MM.1S (cell line): Measurements from ENCODE around the gene RFXAP.
"Not testable (repeated sequence)": the region's sequence is repeated elsewhere in the genome, so short reads cannot be mapped to it uniquely, and the experiment has no call there.

Source experiments
- DNase-seq: peaks from one replicate; pipeline ENCODE4 v3.0.0-alpha.2; 2015
- H2AFZ ChIP-seq: fragments of 300-600 bp; sonication (generic); 2 replicates; pipeline ENCODE4 v1.6.0; 2016; ENCODE audit warnings: antibody characterized with exemption, low read length
- H3F3A ChIP-seq: fragments of 300-600 bp; sonication (generic); 2 replicates; pipeline ENCODE4 v1.6.1; 2016; ENCODE audit warnings: mild to moderate bottlenecking, antibody characterized with exemption, low read length, moderate library complexity, mixed read lengths; ENCODE audit not compliant: insufficient read depth
- H3K27ac ChIP-seq: fragments of 300-600 bp; sonication (generic); 2 replicates; pipeline ENCODE4 v1.5.1; 2016; ENCODE audit warnings: mild to moderate bottlenecking, low read length
- H3K27me3 ChIP-seq: fragments of 300-600 bp; sonication (generic); replicated peaks from 2 replicates; pipeline ENCODE4 v1.6.0; 2016; ENCODE audit warnings: low read length; ENCODE audit not compliant: insufficient read depth
- H3K36me3 ChIP-seq: fragments of 300-600 bp; sonication (generic); replicated peaks from 2 replicates; pipeline ENCODE4 v1.6.1; 2016; ENCODE audit warnings: mild to moderate bottlenecking, low read length, mixed read lengths; ENCODE audit not compliant: insufficient read depth
- H3K4me1 ChIP-seq: fragments of 300-600 bp; sonication (generic); 2 replicates; pipeline ENCODE4 v1.6.1; 2016; ENCODE audit warnings: low read length, mixed read lengths
- H3K4me2 ChIP-seq: fragments of 300-600 bp; sonication (generic); 2 replicates; pipeline ENCODE4 v1.6.0; 2016; ENCODE audit warnings: low read depth, low read length
- H3K4me3 ChIP-seq: fragments of 300-600 bp; sonication (generic); 2 replicates; pipeline ENCODE4 v1.5.1; 2016; ENCODE audit warnings: low read length, mixed read lengths
- H3K79me2 ChIP-seq: fragments of 300-600 bp; sonication (generic); 2 replicates; pipeline ENCODE4 v1.6.1; 2016; ENCODE audit warnings: mixed run types, low read length, mixed read lengths
- H3K9ac ChIP-seq: fragments of 300-600 bp; sonication (generic); 2 replicates; pipeline ENCODE4 v1.6.1; 2016; ENCODE audit warnings: low read length, mixed read lengths
- H3K9me2 ChIP-seq: fragments of 300-600 bp; sonication (generic); replicated peaks from 2 replicates; pipeline ENCODE4 v1.6.1; 2016; ENCODE audit warnings: mild to moderate bottlenecking, low read length, mixed read lengths; ENCODE audit not compliant: insufficient read depth
- H3K9me3 ChIP-seq: fragments of 300-600 bp; sonication (generic); replicated peaks from 2 replicates; pipeline ENCODE4 v1.6.1; 2016; ENCODE audit warnings: mild to moderate bottlenecking, low read length, mixed read lengths; ENCODE audit not compliant: insufficient read depth
- H4K20me1 ChIP-seq: fragments of 300-600 bp; sonication (generic); 2 replicates; pipeline ENCODE4 v1.6.1; 2016; ENCODE audit warnings: mild to moderate bottlenecking, low read length, moderate library complexity, mixed read lengths; ENCODE audit not compliant: insufficient read depth
- CTCF ChIP-seq: fragments of 300-600 bp; sonication (generic); IDR thresholded peaks from 2 replicates; pipeline ENCODE4 v1.5.1; 2016; ENCODE audit warnings: antibody characterized with exemption, low read length, mixed read lengths
- EZH2 ChIP-seq: fragments of 300-600 bp; sonication (generic); optimal IDR thresholded peaks from 2 replicates; pipeline ENCODE3; 2017; ENCODE audit warnings: low read depth, mild to moderate bottlenecking, antibody characterized with exemption, low read length, mixed read lengths
- EZH2phosphoT487 ChIP-seq: fragments of 300-600 bp; sonication (generic); IDR thresholded peaks from 2 replicates; pipeline ENCODE4 v1.6.1; 2018; ENCODE audit warnings: antibody characterized with exemption, low read length

The RFXAP gene

GRCh38 chr13:36778083-36778671, 40.8 kb upstream of the RFXAP start:
- no peak for DNase-seq
- TF ChIP-seq EZH2phosphoT487: no peak
- TF ChIP-seq CTCF: no peak
- no peak for TF ChIP-seq EZH2
- Histone ChIP-seq H3K4me3 (no peak overlapping the region), H3K9me3 (no peaks in the 10 kb centered on the region), H3F3A (no peaks in the 10 kb centered on the region), H4K20me1 (no peaks in the 10 kb centered on the region), H3K36me3 (no peaks in the 10 kb centered on the region), H3K27me3 (no peaks in the 10 kb centered on the region), H2AFZ (no peak overlapping the region), H3K9me2 (no peaks in the 10 kb centered on the region), H3K27ac (no peak overlapping the region), H3K79me2 (no peaks in the 10 kb centered on the region), H3K9ac (no peak overlapping the region), H3K4me2 (no peak overlapping the region), H3K4me1 (no peaks in the 10 kb centered on the region)

GRCh38 chr13:36783890-36784289, 35.1 kb upstream of the RFXAP start:
- Histone ChIP-seq H3K27me3 (no peaks in the 10 kb centered on the region), H3K9ac (no peak overlapping the region)
- TF ChIP-seq EZH2 (no peak), EZH2phosphoT487 (no peak), CTCF (no peak)

GRCh38 chr13:36786175-36786574, 32.8 kb upstream of the RFXAP start:
- H3K4me2 ChIP-seq, H3K79me2 ChIP-seq, H3K9me3 ChIP-seq, DNase-seq, H2AFZ ChIP-seq, H4K20me1 ChIP-seq, H3K27me3 ChIP-seq, H3F3A ChIP-seq, H3K9me2 ChIP-seq, H3K4me3 ChIP-seq, H3K27ac ChIP-seq, H3K4me1 ChIP-seq, H3K9ac ChIP-seq, H3K36me3 ChIP-seq: not testable (repeated sequence)

More at GRCh38 chr13:36783890-36784289, 35.1 kb upstream of the RFXAP start:
- Histone ChIP-seq H3K27ac (no peak overlapping the region), H3K4me1 (no peaks in the 10 kb centered on the region), H3K79me2 (no peaks in the 10 kb centered on the region), H2AFZ (no peak overlapping the region), H3K4me3 (no peak overlapping the region), H3F3A (no peaks in the 10 kb centered on the region), H3K9me3 (no peaks in the 10 kb centered on the region), H3K9me2 (no peaks in the 10 kb centered on the region), H3K36me3 (no peaks in the 10 kb centered on the region), H3K4me2 (no peak overlapping the region), H4K20me1 (no peaks in the 10 kb centered on the region)
- no peak for DNase-seq

DNA sequence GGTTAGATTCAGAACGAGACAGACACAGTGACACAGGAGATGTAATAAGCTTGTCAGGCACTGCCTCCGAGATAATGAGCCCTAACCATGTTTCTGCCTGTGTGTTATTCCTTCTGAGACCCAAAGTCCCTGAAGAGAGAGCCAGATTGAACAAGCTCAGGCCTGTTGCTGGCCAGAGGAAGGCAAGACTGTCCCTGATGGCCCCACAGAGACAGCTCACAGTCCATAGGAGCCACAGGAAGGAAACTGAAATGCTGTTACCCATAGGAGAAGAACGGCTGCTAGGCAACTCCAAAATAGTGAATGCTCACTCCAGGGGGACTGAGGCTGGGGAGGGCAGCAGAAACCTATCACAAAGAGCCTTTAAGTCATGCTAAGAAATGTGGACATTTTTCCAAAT, 31.8 kb upstream of the RFXAP start:
- Histone ChIP-seq H3K79me2 (no peaks in the 10 kb centered on the region), H3K27me3 (no peaks in the 10 kb centered on the region), H2AFZ (no peak overlapping the region), H3K36me3 (no peaks in the 10 kb centered on the region), H3F3A (no peaks in the 10 kb centered on the region), H3K4me3 (no peak overlapping the region), H3K4me1 (no peaks in the 10 kb centered on the region), H3K9me2 (no peaks in the 10 kb centered on the region), H3K9ac (no peak overlapping the region), H3K27ac (no peak overlapping the region), H3K4me2 (no peak overlapping the region), H3K9me3 (no peaks in the 10 kb centered on the region), H4K20me1 (no peaks in the 10 kb centered on the region)
- TF ChIP-seq EZH2phosphoT487: no peak
- no peak for TF ChIP-seq CTCF
- no peak for TF ChIP-seq EZH2
- no peak for DNase-seq
